UCSD-AML1 (cell line): ENCODE measurements around the gene TOR1B.

Experiments used
- DNase-seq: peaks from one replicate; lab custom pipeline; 2025; ENCODE audit not compliant: unreplicated experiment; lab: John Stamatoyannopoulos, UW

Gene TOR1B

GRCh38 chr9:129813661-129814060 is 10.7 kb downstream of the TOR1B start:
- DNase-seq: no peak

GRCh38 chr9:129814432-129815223 is 11.6 kb downstream of the TOR1B start:
- DNase-seq: no peak

GRCh38 chr9:129815278-129815677 is 12.3 kb downstream of the TOR1B start:
- DNase-seq: no peak

GRCh38 chr9:129816501-129817435 is 13.8 kb downstream of the TOR1B start:
- DNase-seq: no peak

DNA sequence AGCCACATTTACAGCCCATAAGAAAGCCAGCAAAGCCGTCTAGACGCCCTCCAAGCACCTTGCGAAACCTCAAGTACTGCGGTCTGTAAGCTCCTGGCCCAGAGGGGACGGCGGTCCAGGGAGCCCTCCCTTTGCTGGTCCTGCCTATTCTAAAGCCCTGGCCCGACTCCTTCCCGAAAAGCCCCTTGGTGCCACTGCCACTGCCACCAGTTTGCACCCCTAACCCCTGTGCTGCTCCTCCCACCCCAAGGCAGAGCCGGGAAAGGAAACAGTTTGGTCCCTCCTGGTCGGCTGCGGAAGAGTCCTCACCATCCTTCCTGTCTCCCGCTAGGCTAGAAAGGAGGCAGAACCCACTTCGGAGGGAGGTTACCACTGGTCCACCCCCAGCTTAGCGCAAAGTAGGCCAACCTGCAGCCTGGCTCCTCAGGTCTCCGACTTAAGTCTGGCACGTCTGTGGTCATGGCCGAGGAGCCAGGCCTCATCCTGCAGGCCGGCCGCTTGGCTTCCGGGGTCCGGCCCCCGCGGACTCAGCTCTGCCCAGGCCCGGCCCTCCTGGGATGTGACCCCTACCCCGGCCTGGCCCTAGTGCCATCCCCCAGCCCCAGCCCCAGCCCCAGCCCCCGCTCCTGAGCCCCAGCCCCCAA is 20.0 kb downstream of the TOR1B start:
- DNase-seq: peak; percentile 56

DNA sequence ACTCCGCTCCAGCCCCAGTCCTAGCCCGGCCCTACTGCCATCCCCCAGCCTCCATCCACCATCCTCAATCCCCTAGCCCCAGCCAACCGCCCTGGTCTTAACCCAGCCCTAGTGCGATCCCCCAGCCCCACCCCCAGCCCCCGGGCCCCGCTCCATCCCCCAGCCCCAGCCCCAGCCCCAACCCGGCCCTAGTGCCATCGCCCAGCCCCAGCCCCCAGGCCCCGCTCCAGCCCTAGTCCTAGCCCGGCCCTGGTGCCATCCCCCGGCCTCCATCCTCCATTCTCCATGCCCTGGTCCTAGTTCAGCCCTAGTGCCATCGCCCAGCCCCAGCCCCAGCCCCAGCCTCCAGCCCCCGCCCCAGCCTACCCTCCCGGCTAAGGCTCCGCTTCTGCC is 20.6 kb downstream of the TOR1B start:
- DNase-seq: no peak

DNA sequence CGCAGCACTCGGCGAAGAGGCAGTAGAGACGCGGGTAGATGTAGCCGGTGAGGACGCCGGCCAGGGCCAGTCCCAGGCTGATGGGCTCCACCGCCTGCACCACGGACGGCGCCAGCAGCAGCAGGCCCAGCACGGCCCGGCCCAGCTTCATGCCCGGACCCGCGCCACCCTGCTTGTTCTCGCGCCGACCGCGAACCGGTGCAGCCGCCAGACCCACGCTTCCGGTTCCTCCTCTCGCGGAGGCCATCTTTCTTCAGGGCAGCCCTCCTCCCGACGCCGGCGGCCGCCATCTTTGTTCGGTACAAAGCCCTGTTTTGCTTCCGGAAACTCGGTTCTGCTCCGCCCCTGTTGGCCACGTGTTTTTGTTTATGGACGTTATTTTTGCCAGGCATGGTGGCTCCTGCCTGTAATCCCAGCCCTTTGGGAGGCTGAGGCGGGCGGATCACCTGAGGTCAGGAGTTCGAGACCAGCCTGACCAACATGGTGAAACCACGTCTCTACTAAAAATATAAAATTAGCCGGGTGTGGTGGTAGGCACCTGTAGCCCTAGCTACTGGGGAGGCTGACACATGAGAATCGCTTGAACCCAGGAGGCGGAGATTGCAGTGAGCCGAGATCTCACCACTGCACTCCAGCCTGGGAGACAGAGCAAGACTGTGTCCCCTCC is 21.1 kb downstream of the TOR1B start, which contains the start of gene TOR1A:
TSS of gene TOR1A (minus strand) at position 202 of the 667 bp plus-strand sequence. CDS start at position 151, 51 bp downstream.
- peak; percentile 92 for DNase-seq

DNA sequence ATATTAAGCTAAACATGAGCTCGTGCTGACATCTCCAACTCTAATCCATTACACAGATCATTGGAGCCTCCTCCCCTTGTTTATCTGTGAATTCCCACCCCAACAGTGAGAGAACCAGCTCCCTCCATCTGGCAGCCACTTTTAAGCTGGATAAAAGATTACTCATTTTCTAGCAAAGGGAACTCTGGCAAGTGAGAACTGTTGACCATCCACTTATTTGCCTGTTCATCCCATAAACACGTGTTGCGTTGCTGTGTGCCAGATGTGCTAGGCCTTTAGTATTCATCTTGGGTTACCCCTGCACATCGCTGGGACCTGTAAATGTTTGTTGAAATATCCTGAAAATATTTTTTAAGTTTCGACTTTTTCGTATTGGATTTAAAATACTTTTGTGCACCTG is 23.4 kb downstream of the TOR1B start:
- DNase-seq: no peak

DNA sequence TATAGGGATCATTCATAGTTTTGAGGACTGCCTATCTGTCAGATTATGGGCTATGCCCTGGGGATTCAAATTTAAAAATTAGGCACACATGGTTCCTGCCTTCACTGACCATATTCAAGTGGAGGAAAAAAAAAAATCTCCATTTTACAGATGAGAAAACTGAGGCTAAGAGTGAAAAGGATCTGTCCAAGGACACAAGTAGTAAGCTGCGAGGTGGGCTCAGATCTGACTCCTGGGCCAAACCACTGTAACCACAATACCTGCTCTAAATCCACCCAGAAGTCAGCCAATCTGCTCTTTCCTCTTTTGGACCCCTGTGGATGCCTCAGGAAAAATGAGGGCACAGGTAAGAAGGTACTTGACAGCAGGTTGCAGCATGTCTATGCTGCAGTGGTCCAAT is 23.8 kb downstream of the TOR1B start:
- DNase-seq: no peak

DNA sequence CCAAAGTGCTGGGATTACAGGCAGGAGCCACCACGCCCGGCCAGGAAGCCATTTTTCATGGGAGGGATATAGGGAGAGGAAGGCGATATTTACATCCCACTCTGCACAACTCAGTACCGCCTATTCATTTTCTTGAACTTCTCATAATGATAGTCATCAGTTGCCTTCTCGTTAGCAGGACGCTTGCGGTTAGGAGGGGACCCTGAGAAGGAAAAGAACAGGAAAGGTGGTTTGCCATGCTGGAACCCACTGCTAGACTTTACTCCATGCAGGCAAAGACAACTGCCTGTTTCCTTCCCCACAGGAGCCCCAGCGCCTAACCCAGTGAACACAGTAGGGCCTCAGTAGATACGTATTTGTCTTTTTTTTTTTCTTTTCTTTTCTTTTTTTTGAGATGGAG is 25.1 kb downstream of the TOR1B start:
- peak; percentile 49 for DNase-seq

- DNase-seq: no peak
Measured at GRCh38 chr9:129828969-129829368, 26.0 kb downstream of the TOR1B start.

GRCh38 chr9:129832982-129833381 is 30.0 kb downstream of the TOR1B start:
- DNase-seq: no peak

GRCh38 chr9:129834489-129835127 is 31.6 kb downstream of the TOR1B start:
- no peak for DNase-seq

- DNase-seq: peak; percentile 98
Measured at GRCh38 chr9:129835128-129835859, 32.3 kb downstream of the TOR1B start, which contains the start of the genes C9orf78 and USP20. TSS of gene C9orf78 (minus strand) at chr9:129835275. CDS start at chr9:129835221, 54 bp downstream. TSS of gene USP20 (plus strand) at chr9:129835458. CDS start at chr9:129852556, 17,098 bp downstream.

GRCh38 chr9:129835860-129836223 is 32.9 kb downstream of the TOR1B start:
- DNase-seq: no peak

DNA sequence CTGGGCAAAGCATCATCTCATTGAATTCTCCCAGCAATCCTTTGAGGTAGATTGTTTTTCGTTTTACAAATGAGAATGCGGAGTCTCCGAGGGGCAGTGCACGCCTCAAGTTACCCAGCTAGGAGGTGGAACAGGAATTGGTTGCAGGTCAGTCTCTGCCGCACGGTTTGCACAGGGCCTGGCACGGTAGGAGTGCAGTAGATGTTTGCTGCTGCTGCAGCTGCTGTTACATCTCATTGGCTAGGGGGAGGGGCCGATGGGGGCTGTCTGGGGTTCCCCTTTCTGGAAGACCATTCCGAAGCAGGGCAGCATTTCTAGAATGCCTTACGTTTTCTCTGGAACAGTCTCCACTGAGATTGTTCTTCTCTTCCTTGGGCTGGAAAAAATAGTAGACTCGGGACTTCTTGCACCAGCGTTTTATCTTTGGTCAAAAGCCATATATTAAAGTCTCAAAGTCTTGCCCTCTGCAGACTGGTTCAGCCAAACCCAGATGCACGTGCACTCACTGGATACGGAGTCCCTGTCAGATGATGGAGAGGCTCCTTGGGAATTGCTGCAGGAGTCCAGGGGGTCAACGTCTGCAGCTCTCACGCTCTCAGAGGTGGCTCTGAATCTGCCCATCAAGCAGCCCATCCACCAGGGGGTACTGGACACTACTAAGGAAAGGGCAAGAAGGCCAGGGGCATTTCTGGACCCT is 33.5 kb downstream of the TOR1B start:
- peak; percentile 46 for DNase-seq

- no peak for DNase-seq
Measured at GRCh38 chr9:129838707-129839259, 35.8 kb downstream of the TOR1B start.

- DNase-seq: no peak
Measured at GRCh38 chr9:129839324-129840023, 36.5 kb downstream of the TOR1B start.
